ENCODE results near the gene BRD1. TPM values are rescaled to one million over a fixed set of nuclear protein-coding genes. Genes with fewer than 3 reads are reported as not detected.
"Not testable (repeated sequence)": the region's sequence is repeated elsewhere in the genome, so short reads cannot be mapped to it uniquely, and the experiment has no call there.

Gene BRD1
- total RNA-seq, 2 experiments from 2014 or later: 24.5 to 29.0 TPM

- peaks cover 4% of the 10 kb centered on the region for H3K36me3 Mint-ChIP-seq (ENCODE audit: low read depth)
- peaks cover 8% of the 10 kb centered on the region for H3K9me3 Mint-ChIP-seq
- DNase-seq (no peak), ATAC-seq (no peak)
- intact Hi-C loops (cut with micrococcal nuclease): loop anchor here (10.0 kb wide), 1 partner anchor 159 kb away; no protein-coding TSS in a partner anchor
- H3K27ac Mint-ChIP-seq: no peak overlapping the region
- TF ChIP-seq CTCF (IDR thresholded peaks at IDR 0.05): no peak
- POLR2A ChIA-PET: no interaction called here
- peaks cover 13% of the 10 kb centered on the region for H3K4me1 Mint-ChIP-seq (ENCODE audit: low read depth)
- no peak overlapping the region for H3K4me3 Mint-ChIP-seq
- H3K27me3 Mint-ChIP-seq: no peaks in the 10 kb centered on the region
- CTCF ChIA-PET: interaction anchor here (0.8 to 2.0 kb wide), 3 partner anchors 46 to 442 kb away, joined by 3 to 8 read pairs (median 3); no protein-coding TSS in a partner anchor
Measured at GRCh38 chr22:49765951-49766350, 61.7 kb downstream of the BRD1 start.

- ATAC-seq: no peak
- no peak for TF ChIP-seq CTCF (IDR thresholded peaks at IDR 0.05)
- H3K9me3 Mint-ChIP-seq: peaks cover 8% of the 10 kb centered on the region
- H3K4me1 Mint-ChIP-seq (ENCODE audit: low read depth): peaks cover 17% of the 10 kb centered on the region
- H3K36me3 Mint-ChIP-seq (ENCODE audit: low read depth): peaks cover 4% of the 10 kb centered on the region
- H3K4me3 Mint-ChIP-seq: no peak overlapping the region
- no peaks in the 10 kb centered on the region for H3K27me3 Mint-ChIP-seq
- POLR2A ChIA-PET: no interaction called here
- no peak for DNase-seq
- CTCF ChIA-PET: no interaction called here
- H3K27ac Mint-ChIP-seq: no peak overlapping the region
- intact Hi-C loops (cut with micrococcal nuclease): loop anchor here (10.0 kb wide), 1 partner anchor 160 kb away; no protein-coding TSS in a partner anchor
Measured at GRCh38 chr22:49765091-49765771, 62.4 kb downstream of the BRD1 start.

GRCh38 chr22:49764127-49764581 is 63.5 kb downstream of the BRD1 start:
- CTCF ChIA-PET: no interaction called here
- no peak overlapping the region for H3K27ac Mint-ChIP-seq
- TF ChIP-seq CTCF (IDR thresholded peaks at IDR 0.05): no peak

GRCh38 chr22:49763696-49764095 is 64.0 kb downstream of the BRD1 start:
- H3K9me3 Mint-ChIP-seq: peaks cover 8% of the 10 kb centered on the region
- H3K4me3 Mint-ChIP-seq: no peak overlapping the region
- ATAC-seq (no peak), DNase-seq (no peak)
- H3K4me1 Mint-ChIP-seq (ENCODE audit: low read depth): peaks cover 21% of the 10 kb centered on the region
- ChIA-PET POLR2A (no interaction called here), CTCF (no interaction called here)
- no peak for TF ChIP-seq CTCF (IDR thresholded peaks at IDR 0.05)
- no peaks in the 10 kb centered on the region for H3K27me3 Mint-ChIP-seq
- H3K36me3 Mint-ChIP-seq (ENCODE audit: low read depth): peaks cover 4% of the 10 kb centered on the region
- no peak overlapping the region for H3K27ac Mint-ChIP-seq
- intact Hi-C loops (cut with micrococcal nuclease): loop anchor here (10.0 kb wide), 1 partner anchor 161 kb away; no protein-coding TSS in a partner anchor

More at GRCh38 chr22:49764127-49764581, 63.5 kb downstream of the BRD1 start:
- ATAC-seq (no peak), DNase-seq (no peak)
- POLR2A ChIA-PET: no interaction called here
- H3K9me3 Mint-ChIP-seq: peaks cover 8% of the 10 kb centered on the region
- intact Hi-C loops (cut with micrococcal nuclease): loop anchor here (10.0 kb wide), 1 partner anchor 161 kb away; no protein-coding TSS in a partner anchor
- peaks cover 21% of the 10 kb centered on the region for H3K4me1 Mint-ChIP-seq (ENCODE audit: low read depth)
- H3K36me3 Mint-ChIP-seq (ENCODE audit: low read depth): peaks cover 4% of the 10 kb centered on the region
- H3K27me3 Mint-ChIP-seq: no peaks in the 10 kb centered on the region
- no peak overlapping the region for H3K4me3 Mint-ChIP-seq

- Mint-ChIP-seq H3K4me3 (no peak overlapping the region), H3K9me3 (peaks cover 8% of the 10 kb centered on the region), H3K27ac (no peak overlapping the region), H3K4me1 (ENCODE audit: low read depth) (peaks cover 21% of the 10 kb centered on the region), H3K27me3 (no peaks in the 10 kb centered on the region), H3K36me3 (ENCODE audit: low read depth) (peaks cover 4% of the 10 kb centered on the region)
- intact Hi-C loops (cut with micrococcal nuclease): loop anchor here (10.0 kb wide), 1 partner anchor 162 kb away; no protein-coding TSS in a partner anchor
- DNase-seq (no peak), ATAC-seq (no peak)
- no peak for TF ChIP-seq CTCF (IDR thresholded peaks at IDR 0.05)
- ChIA-PET CTCF (no interaction called here), POLR2A (no interaction called here)
Measured at GRCh38 chr22:49763138-49763537, 64.5 kb downstream of the BRD1 start.

GRCh38 chr22:49762571-49762970 is 65.1 kb downstream of the BRD1 start:
- peaks cover 21% of the 10 kb centered on the region for H3K4me1 Mint-ChIP-seq (ENCODE audit: low read depth)
- CTCF ChIA-PET: interaction anchor here (1.0 kb wide), 1 partner anchor 61 kb away, joined by 3 read pairs; no protein-coding TSS in a partner anchor
- DNase-seq; ATAC-seq; H3K27me3 Mint-ChIP-seq; H3K36me3 Mint-ChIP-seq (ENCODE audit: low read depth); H3K9me3 Mint-ChIP-seq; POLR2A ChIA-PET; H3K4me3 Mint-ChIP-seq; H3K27ac Mint-ChIP-seq: not testable (repeated sequence)
- intact Hi-C loops (cut with micrococcal nuclease): loop anchor here (10.0 kb wide), 1 partner anchor 162 kb away; no protein-coding TSS in a partner anchor

Measured in activated CD8-positive, alpha-beta T cell treated with anti-CD3 and anti-CD28 coated beads for 36 hours (primary cell).